Fibroblast of lung (primary cell): Measurements from ENCODE around the gene KRTAP21-1.

Experiments used
- EZH2 ChIP-seq: IDR thresholded peaks from 2 replicates; pipeline ENCODE4 v1.5.1; 2012; ENCODE audit warnings: low read length, control low read depth, mild to moderate bottlenecking; ENCODE audit errors: missing control alignments
- TF ChIP-seq, protein P1 (sequence below), 2 donors: IDR thresholded peaks in 1 of 2; conservative IDR thresholded peaks in 1 of 2; 1 replicate in 1 of 2; 2 replicates in 1 of 2; pipeline ENCODE4 v1.5.1; 2011 to 2012; ENCODE audit warnings: low read length in 2 of 2, control low read depth in 1 of 2, inconsistent platforms in 1 of 2, low read depth in 1 of 2, mild to moderate bottlenecking in 1 of 2

DNA sequence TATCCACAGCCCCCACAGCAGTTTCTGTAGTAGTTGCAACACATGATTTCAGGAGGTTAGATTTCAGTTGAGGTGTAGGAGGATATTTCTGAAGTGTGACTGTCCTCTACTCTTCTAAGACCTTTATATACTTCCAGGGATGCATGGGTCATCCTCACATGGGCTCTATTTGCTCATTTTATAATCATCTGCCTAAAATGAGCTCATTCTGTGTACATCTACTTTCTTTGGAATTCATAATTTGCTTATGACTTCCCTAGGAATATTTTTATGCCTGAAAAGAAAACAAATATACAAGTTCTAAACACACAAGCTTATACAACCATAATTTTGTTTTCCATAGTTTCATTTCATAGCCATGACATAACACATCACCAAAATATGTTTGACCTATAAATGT is 8.1 kb downstream of the KRTAP21-1 start, which contains the start of gene KRTAP21-2:
- no peak for TF ChIP-seq EZH2
- TF ChIP-seq, protein P1, sequence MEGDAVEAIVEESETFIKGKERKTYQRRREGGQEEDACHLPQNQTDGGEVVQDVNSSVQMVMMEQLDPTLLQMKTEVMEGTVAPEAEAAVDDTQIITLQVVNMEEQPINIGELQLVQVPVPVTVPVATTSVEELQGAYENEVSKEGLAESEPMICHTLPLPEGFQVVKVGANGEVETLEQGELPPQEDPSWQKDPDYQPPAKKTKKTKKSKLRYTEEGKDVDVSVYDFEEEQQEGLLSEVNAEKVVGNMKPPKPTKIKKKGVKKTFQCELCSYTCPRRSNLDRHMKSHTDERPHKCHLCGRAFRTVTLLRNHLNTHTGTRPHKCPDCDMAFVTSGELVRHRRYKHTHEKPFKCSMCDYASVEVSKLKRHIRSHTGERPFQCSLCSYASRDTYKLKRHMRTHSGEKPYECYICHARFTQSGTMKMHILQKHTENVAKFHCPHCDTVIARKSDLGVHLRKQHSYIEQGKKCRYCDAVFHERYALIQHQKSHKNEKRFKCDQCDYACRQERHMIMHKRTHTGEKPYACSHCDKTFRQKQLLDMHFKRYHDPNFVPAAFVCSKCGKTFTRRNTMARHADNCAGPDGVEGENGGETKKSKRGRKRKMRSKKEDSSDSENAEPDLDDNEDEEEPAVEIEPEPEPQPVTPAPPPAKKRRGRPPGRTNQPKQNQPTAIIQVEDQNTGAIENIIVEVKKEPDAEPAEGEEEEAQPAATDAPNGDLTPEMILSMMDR (conservative IDR thresholded peaks at IDR 0.05 in 1 of 2, IDR thresholded peaks at IDR 0.05 in 1 of 2; ENCODE audit: low read depth in 1 of 2, low read length in 2 of 2): no peak
